HCT116 (cell line): Measurements from ENCODE around the gene COX10. TPM values are rescaled to one million over a fixed set of nuclear protein-coding genes. Genes with fewer than 3 reads are reported as not detected.

Experiments used
- ATAC-seq: fragments of 200-7000 bp; cut with Tn5 transposase; 2 replicates; pipeline ENCODE4 v1.9.1; 2020; ENCODE audit warnings: mild to moderate bottlenecking, moderate library complexity
- BruUV-seq: library from RNA; stranded (reverse); fragments of 400-500 nt; replicated peaks from 2 replicates; lab custom pipeline; 2021; lab: Mats Ljungman, UMichigan
- CTCF ChIA-PET: fragments of 300-600 bp; sonication (Branson Sonifier 250); formaldehyde crosslinking; loops from one replicate; lab custom pipeline; 2021; ENCODE audit warnings: antibody characterized with exemption; lab: Charles Lee
- POLR2A ChIA-PET: fragments of 300-600, 350-600 bp; sonication (Branson Sonifier 250); formaldehyde crosslinking; loops from one replicate; lab custom pipeline; 2021; ENCODE audit warnings: antibody characterized with exemption; lab: Charles Lee
- RAD21 ChIA-PET, 2 experiments: fragments of 300-600 bp; sonication (Branson Sonifier 250); formaldehyde crosslinking; loops; one replicate each; lab custom pipeline; 2023; ENCODE audit warnings: low total read pairs in 2 of 2; ENCODE audit not compliant: uncharacterized antibody in 2 of 2, unreplicated experiment in 2 of 2, low non-redundant PET in 1 of 2; lab: Charles Lee
- DNase-seq: peaks from one replicate; pipeline ENCODE4 v3.0.0-alpha.2; 2010; ENCODE audit warnings: low read depth, low spot score
- H2AFZ ChIP-seq: fragments of 200-600 bp; shearing (Covaris generic), sonication (generic); 2 replicates; pipeline ENCODE4 v1.6.1; 2017; ENCODE audit warnings: low read depth, mixed run types, mixed read lengths, antibody characterized with exemption, low read length; ENCODE audit not compliant: poor library complexity, severe bottlenecking
- H3K27ac ChIP-seq: 2 replicates; pipeline ENCODE4 v1.5.1; 2012; ENCODE audit warnings: low read depth, low read length
- H3K27me3 ChIP-seq: fragments of 200-600 bp; sonication (generic); 2 replicates; pipeline ENCODE4 v1.6.1; 2016; ENCODE audit warnings: mixed run types, low read length, mixed read lengths; ENCODE audit not compliant: insufficient read depth
- H3K36me3 ChIP-seq, 2 experiments: fragments of 200-500 bp in 1 of 2; fragments of 200-600 bp in 1 of 2; sonication (Bioruptor generic) in 1 of 2; sonication (generic) in 1 of 2; 2 replicates each; pipeline versions ENCODE4 v1.5.1 to v1.6.1; 2014 to 2016; ENCODE audit warnings: low read length in 2 of 2, inconsistent platforms in 1 of 2, mixed read lengths in 1 of 2, mixed run types in 1 of 2; ENCODE audit not compliant: insufficient read depth in 2 of 2, control insufficient read depth in 1 of 2
- H3K4me1 ChIP-seq, 2 experiments: fragments of 200-600 bp in 1 of 2; sonication (generic) in 1 of 2; 2 replicates each; pipeline versions ENCODE4 v1.5.1 to v1.6.1; 2012 to 2017; ENCODE audit warnings: low read length in 2 of 2, inconsistent platforms in 1 of 2, mild to moderate bottlenecking in 1 of 2, mixed read lengths in 1 of 2, mixed run types in 1 of 2, moderate library complexity in 1 of 2; ENCODE audit not compliant: insufficient read depth in 2 of 2, control insufficient read depth in 1 of 2
- H3K4me2 ChIP-seq: fragments of 200-600 bp; sonication (generic); 2 replicates; pipeline ENCODE4 v1.6.1; 2017; ENCODE audit warnings: mixed run types, low read length, mixed read lengths
- H3K4me3 ChIP-seq, 2 experiments: fragments of 200-600 bp in 1 of 2; sonication (generic) in 1 of 2; replicated peaks in 1 of 2; 2 replicates each; pipeline ENCODE4 v1.5.1; 2011 to 2016; ENCODE audit warnings: low read length in 2 of 2, control low read depth in 1 of 2, low read depth in 1 of 2, mild to moderate bottlenecking in 1 of 2, mixed read lengths in 1 of 2, mixed run types in 1 of 2
- H3K79me2 ChIP-seq: fragments of 200-600 bp; sonication (generic); 2 replicates; pipeline ENCODE4 v1.6.1; 2017; ENCODE audit warnings: mild to moderate bottlenecking, mixed run types, low read length, moderate library complexity, mixed read lengths; ENCODE audit not compliant: insufficient read depth
- H3K9ac ChIP-seq: fragments of 200-600 bp; sonication (generic); 2 replicates; pipeline ENCODE4 v1.6.1; 2016; ENCODE audit warnings: low read length, mixed read lengths
- H3K9me2 ChIP-seq: fragments of 200-600 bp; sonication (generic), shearing (Covaris generic); 2 replicates; pipeline ENCODE4 v1.6.1; 2017; ENCODE audit warnings: mixed run types, mild to moderate bottlenecking, moderate library complexity; ENCODE audit not compliant: insufficient read depth
- H3K9me3 ChIP-seq, 2 experiments: fragments of 200-500 bp in 1 of 2; fragments of 200-600 bp in 1 of 2; sonication (Bioruptor generic) in 1 of 2; sonication (generic) in 1 of 2; 2 replicates each; pipeline ENCODE4 v1.6.1; 2014 to 2017; ENCODE audit warnings: low read length in 2 of 2, mixed read lengths in 2 of 2, inconsistent platforms in 1 of 2, low read depth in 1 of 2, mild to moderate bottlenecking in 1 of 2, mixed run types in 1 of 2, moderate library complexity in 1 of 2; ENCODE audit not compliant: control insufficient read depth in 1 of 2, insufficient read depth in 1 of 2
- H4K20me1 ChIP-seq: fragments of 200-600 bp; sonication (generic), shearing (Covaris generic); 2 replicates; pipeline ENCODE4 v1.6.1; 2017; ENCODE audit warnings: mixed run types, mild to moderate bottlenecking, moderate library complexity; ENCODE audit not compliant: insufficient read depth
- CBX3 ChIP-seq: IDR thresholded peaks from 2 replicates; pipeline ENCODE4 v1.6.1; 2012; ENCODE audit warnings: low read depth
- CEBPB ChIP-seq: IDR thresholded peaks from 2 replicates; pipeline ENCODE4 v1.6.1; 2012; ENCODE audit warnings: low read depth
- CTCF ChIP-seq, 3 experiments: fragments of 200-600 bp in 1 of 3; sonication (generic) in 1 of 3; IDR thresholded peaks in 2 of 3; conservative IDR thresholded peaks in 1 of 3; 2 replicates each; pipeline ENCODE4 v1.5.1; 2012 to 2017; ENCODE audit warnings: low read depth in 2 of 3, low read length in 2 of 3, antibody characterized with exemption in 1 of 3, borderline replicate concordance in 1 of 3, control low read depth in 1 of 3, mild to moderate bottlenecking in 1 of 3, mixed read lengths in 1 of 3, mixed run types in 1 of 3, moderate library complexity in 1 of 3; ENCODE audit not compliant: insufficient read depth in 1 of 3
- ELF1 ChIP-seq: IDR thresholded peaks from 2 replicates; pipeline ENCODE4 v1.6.1; 2012; ENCODE audit warnings: low read depth, borderline replicate concordance
- EZH2 ChIP-seq: fragments of 200-600 bp; sonication (generic); IDR thresholded peaks from 2 replicates; pipeline ENCODE4 v1.6.1; 2017; ENCODE audit warnings: antibody characterized with exemption, mixed run types
- FOSL1 ChIP-seq: IDR thresholded peaks from 2 replicates; pipeline ENCODE4 v1.6.1; 2012; ENCODE audit warnings: low read depth
- JUND ChIP-seq: IDR thresholded peaks from 2 replicates; pipeline ENCODE4 v1.6.1; 2012
- MAX ChIP-seq: IDR thresholded peaks from 2 replicates; pipeline ENCODE4 v1.6.1; 2012
- POLR2A ChIP-seq: IDR thresholded peaks from 2 replicates; pipeline ENCODE4 v1.7.0; 2011; ENCODE audit warnings: borderline replicate concordance; ENCODE audit not compliant: insufficient read depth, insufficient read length; ENCODE audit errors: extremely low read depth
- RAD21 ChIP-seq: IDR thresholded peaks from 2 replicates; pipeline ENCODE4 v1.6.1; 2012; ENCODE audit warnings: low read depth, mild to moderate bottlenecking
- SIN3A ChIP-seq: IDR thresholded peaks from 2 replicates; pipeline ENCODE4 v1.6.1; 2012; ENCODE audit warnings: low read depth
- SP1 ChIP-seq: IDR thresholded peaks from 2 replicates; pipeline ENCODE4 v1.6.1; 2012; ENCODE audit warnings: low read depth
- SRF ChIP-seq: IDR thresholded peaks from 2 replicates; pipeline ENCODE4 v1.6.1; 2012; ENCODE audit warnings: low read depth
- YY1 ChIP-seq: IDR thresholded peaks from 2 replicates; pipeline ENCODE4 v1.6.1; 2011; ENCODE audit warnings: low read length, low read depth, moderate library complexity, mild to moderate bottlenecking; ENCODE audit not compliant: insufficient replicate concordance; ENCODE audit errors: extremely low read depth
- ZFX ChIP-seq: fragments of 450-650 bp; IDR thresholded peaks from 2 replicates; pipeline ENCODE4 v1.6.1; 2017
- intact Hi-C: fragments of 100-400 bp; cut with micrococcal nuclease; formaldehyde crosslinking; loops from 2 replicates; pipeline ENCODE4 v1.10.0; 2022
- total RNA-seq: library from RNA; stranded (reverse); gene quantifications from one replicate; pipeline ENCODE4 v1.2.1, GENCODE V29; 2021; ENCODE audit not compliant: unreplicated experiment
- TF ChIP-seq, protein P1 (sequence below): IDR thresholded peaks from 2 replicates; pipeline ENCODE4 v1.6.1; 2012
- TF ChIP-seq, protein P2 (sequence below): IDR thresholded peaks from 2 replicates; pipeline ENCODE4 v1.6.1; 2012; ENCODE audit warnings: low read depth

The COX10 gene
- total RNA-seq, 1 experiment from 2014 or later: 22.4 TPM

GRCh38 chr17:14044702-14045101 is 24.6 kb upstream of the COX10 start:
- ATAC-seq: no peak
- RAD21 ChIA-PET: no interaction called here
- Histone ChIP-seq H3K4me2 (no peak overlapping the region), H3K9ac (no peak overlapping the region), H3K27me3 (no peaks in the 10 kb centered on the region), H3K36me3 (no peaks in the 10 kb centered on the region), H3K9me2 (no peaks in the 10 kb centered on the region), H3K4me3 (no peak overlapping the region), H3K27ac (no peak overlapping the region), H3K9me3 (no peaks in the 10 kb centered on the region), H3K4me1 (no peaks in the 10 kb centered on the region), H3K79me2 (no peaks in the 10 kb centered on the region), H4K20me1 (no peaks in the 10 kb centered on the region), H2AFZ (no peak overlapping the region)
- intact Hi-C loops: loop anchor here (10.0 kb wide), 1 partner anchor 260 kb away; the partner anchor contains the start of gene HS3ST3B1
- no peak for TF ChIP-seq ZFX
- TF ChIP-seq CEBPB: no peak
- TF ChIP-seq, protein P1, sequence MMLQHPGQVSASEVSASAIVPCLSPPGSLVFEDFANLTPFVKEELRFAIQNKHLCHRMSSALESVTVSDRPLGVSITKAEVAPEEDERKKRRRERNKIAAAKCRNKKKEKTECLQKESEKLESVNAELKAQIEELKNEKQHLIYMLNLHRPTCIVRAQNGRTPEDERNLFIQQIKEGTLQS: no peak
- no peak for TF ChIP-seq JUND
- no peak for TF ChIP-seq SP1
- TF ChIP-seq SRF: no peak
- no peak for TF ChIP-seq MAX
- TF ChIP-seq CTCF (IDR thresholded peaks at IDR 0.05 in 2 of 3, conservative IDR thresholded peaks at IDR 0.05 in 1 of 3; ENCODE audit: borderline replicate concordance in 1 of 3, insufficient read depth in 1 of 3, low read depth in 2 of 3, low read length in 2 of 3): no peak
- TF ChIP-seq CBX3: no peak
- TF ChIP-seq YY1: no peak
- TF ChIP-seq FOSL1: no peak
- no peak for TF ChIP-seq RAD21
- TF ChIP-seq, protein P2, sequence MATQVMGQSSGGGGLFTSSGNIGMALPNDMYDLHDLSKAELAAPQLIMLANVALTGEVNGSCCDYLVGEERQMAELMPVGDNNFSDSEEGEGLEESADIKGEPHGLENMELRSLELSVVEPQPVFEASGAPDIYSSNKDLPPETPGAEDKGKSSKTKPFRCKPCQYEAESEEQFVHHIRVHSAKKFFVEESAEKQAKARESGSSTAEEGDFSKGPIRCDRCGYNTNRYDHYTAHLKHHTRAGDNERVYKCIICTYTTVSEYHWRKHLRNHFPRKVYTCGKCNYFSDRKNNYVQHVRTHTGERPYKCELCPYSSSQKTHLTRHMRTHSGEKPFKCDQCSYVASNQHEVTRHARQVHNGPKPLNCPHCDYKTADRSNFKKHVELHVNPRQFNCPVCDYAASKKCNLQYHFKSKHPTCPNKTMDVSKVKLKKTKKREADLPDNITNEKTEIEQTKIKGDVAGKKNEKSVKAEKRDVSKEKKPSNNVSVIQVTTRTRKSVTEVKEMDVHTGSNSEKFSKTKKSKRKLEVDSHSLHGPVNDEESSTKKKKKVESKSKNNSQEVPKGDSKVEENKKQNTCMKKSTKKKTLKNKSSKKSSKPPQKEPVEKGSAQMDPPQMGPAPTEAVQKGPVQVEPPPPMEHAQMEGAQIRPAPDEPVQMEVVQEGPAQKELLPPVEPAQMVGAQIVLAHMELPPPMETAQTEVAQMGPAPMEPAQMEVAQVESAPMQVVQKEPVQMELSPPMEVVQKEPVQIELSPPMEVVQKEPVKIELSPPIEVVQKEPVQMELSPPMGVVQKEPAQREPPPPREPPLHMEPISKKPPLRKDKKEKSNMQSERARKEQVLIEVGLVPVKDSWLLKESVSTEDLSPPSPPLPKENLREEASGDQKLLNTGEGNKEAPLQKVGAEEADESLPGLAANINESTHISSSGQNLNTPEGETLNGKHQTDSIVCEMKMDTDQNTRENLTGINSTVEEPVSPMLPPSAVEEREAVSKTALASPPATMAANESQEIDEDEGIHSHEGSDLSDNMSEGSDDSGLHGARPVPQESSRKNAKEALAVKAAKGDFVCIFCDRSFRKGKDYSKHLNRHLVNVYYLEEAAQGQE: no peak
- TF ChIP-seq ELF1: no peak
- no peak for TF ChIP-seq EZH2
- TF ChIP-seq POLR2A: no peak
- no peak for TF ChIP-seq SIN3A
- no TSS peak for BruUV-seq
- POLR2A ChIA-PET: no interaction called here
- CTCF ChIA-PET: no interaction called here
- DNase-seq: no peak
